SK-N-SH treated with all-trans-retinoic acid at 6 μM for 48 hours (cell line): ENCODE measurements around the gene TALDO1.

Source experiments
- ATAC-seq: fragments of 200-7000 bp; cut with Tn5 transposase; 3 replicates; pipeline ENCODE4 v1.9.1; 2020; ENCODE audit warnings: mild to moderate bottlenecking, moderate library complexity
- ARNTL ChIP-seq: fragments of 450-650 bp; formaldehyde crosslinking; IDR thresholded peaks from 2 replicates; pipeline ENCODE4 v1.5.0; 2020; ENCODE audit warnings: low read depth, mild to moderate bottlenecking, moderate library complexity, borderline replicate concordance
- BACH2 ChIP-seq: fragments of 250-450 bp; sonication (Bioruptor Pico); IDR thresholded peaks from 2 replicates; pipeline ENCODE4 v1.9.0; 2021; ENCODE audit warnings: mild to moderate bottlenecking, borderline replicate concordance
- CSDC2 ChIP-seq: fragments of 250-450 bp; sonication (Bioruptor Pico); IDR thresholded peaks from 2 replicates; pipeline ENCODE4 v1.5.0; 2020; ENCODE audit warnings: mild to moderate bottlenecking, moderate library complexity
- ESRRG ChIP-seq: fragments of 250-450 bp; sonication (Bioruptor Pico); IDR thresholded peaks from 2 replicates; pipeline ENCODE4 v1.6.1; 2021; ENCODE audit warnings: mild to moderate bottlenecking
- GLIS3 ChIP-seq: fragments of 250-450 bp; sonication (Bioruptor Pico); IDR thresholded peaks from 2 replicates; pipeline ENCODE4 v1.5.0; 2020; ENCODE audit warnings: mild to moderate bottlenecking, moderate library complexity
- OSR1 ChIP-seq: fragments of 250-450 bp; sonication (Bioruptor Pico); IDR thresholded peaks from 2 replicates; pipeline ENCODE4 v1.8.0; 2022; ENCODE audit warnings: moderate library complexity, mild to moderate bottlenecking, inconsistent platforms
- PPARA ChIP-seq: fragments of 250-450 bp; sonication (Bioruptor Pico); IDR thresholded peaks from 2 replicates; pipeline ENCODE4 v1.5.0; 2020; ENCODE audit warnings: mild to moderate bottlenecking, borderline replicate concordance
- RARB ChIP-seq: fragments of 250-450 bp; sonication (Bioruptor Pico); IDR thresholded peaks from 2 replicates; pipeline ENCODE4 v1.8.0; 2021; ENCODE audit warnings: mild to moderate bottlenecking, moderate library complexity
- SNAI2 ChIP-seq: fragments of 250-450 bp; sonication (Bioruptor Pico); IDR thresholded peaks from 2 replicates; pipeline ENCODE4 v1.5.0; 2020; ENCODE audit warnings: mild to moderate bottlenecking, moderate library complexity
- TCF4 ChIP-seq: fragments of 250-450 bp; sonication (Bioruptor Pico); IDR thresholded peaks from 2 replicates; pipeline ENCODE4 v1.8.0; 2021; ENCODE audit warnings: mild to moderate bottlenecking, moderate library complexity, borderline replicate concordance
- TOX ChIP-seq: fragments of 250-450 bp; sonication (Bioruptor Pico); IDR thresholded peaks from 2 replicates; pipeline ENCODE4 v1.8.0; 2021; ENCODE audit warnings: mild to moderate bottlenecking, moderate library complexity, borderline replicate concordance
- ZC3H10 ChIP-seq: fragments of 250-450 bp; sonication (Bioruptor Pico); IDR thresholded peaks from 2 replicates; pipeline ENCODE4 v1.5.1; 2021; ENCODE audit warnings: mild to moderate bottlenecking, moderate library complexity
- ZFP3 ChIP-seq: fragments of 250-450 bp; sonication (Bioruptor Pico); IDR thresholded peaks from 2 replicates; pipeline ENCODE4 v1.5.0; 2020; ENCODE audit warnings: mild to moderate bottlenecking, moderate library complexity
- ZFP30 ChIP-seq: fragments of 450-650 bp; formaldehyde crosslinking; IDR thresholded peaks from 2 replicates; pipeline ENCODE4 v1.5.0; 2022; ENCODE audit warnings: mild to moderate bottlenecking, moderate library complexity
- ZNF565 ChIP-seq: fragments of 450-650 bp; formaldehyde crosslinking; conservative IDR thresholded peaks from 2 replicates; pipeline ENCODE4 v1.5.0; 2020; ENCODE audit warnings: low read depth, mild to moderate bottlenecking, moderate library complexity
- ZNF70 ChIP-seq: fragments of 450-650 bp; formaldehyde crosslinking; IDR thresholded peaks from 2 replicates; pipeline ENCODE4 v1.5.0; 2020; ENCODE audit warnings: mild to moderate bottlenecking, moderate library complexity
- ZNF8 ChIP-seq: fragments of 450-650 bp; formaldehyde crosslinking; IDR thresholded peaks from 2 replicates; pipeline ENCODE4 v1.5.0; 2020; ENCODE audit warnings: mild to moderate bottlenecking, moderate library complexity
- TF ChIP-seq, protein P1 (sequence below): fragments of 250-450 bp; sonication (Bioruptor Pico); IDR thresholded peaks from 2 replicates; pipeline ENCODE4 v1.5.1; 2020; ENCODE audit warnings: low read depth, mild to moderate bottlenecking, moderate library complexity
- TF ChIP-seq, protein P2 (sequence below): fragments of 250-450 bp; sonication (Bioruptor Pico); IDR thresholded peaks from 2 replicates; pipeline ENCODE4 v1.8.0; 2021; ENCODE audit warnings: low read depth, mild to moderate bottlenecking, moderate library complexity, borderline replicate concordance
- TF ChIP-seq, protein P3 (sequence below): fragments of 250-450 bp; sonication (Bioruptor Pico); IDR thresholded peaks from 2 replicates; pipeline ENCODE4 v1.5.0; 2020; ENCODE audit warnings: mild to moderate bottlenecking, moderate library complexity
- TF ChIP-seq, protein P4 (sequence below): fragments of 250-450 bp; sonication (Bioruptor Pico); IDR thresholded peaks from 2 replicates; pipeline ENCODE4 v1.8.0; 2020; ENCODE audit warnings: mild to moderate bottlenecking, moderate library complexity, borderline replicate concordance

TALDO1 gene

DNA sequence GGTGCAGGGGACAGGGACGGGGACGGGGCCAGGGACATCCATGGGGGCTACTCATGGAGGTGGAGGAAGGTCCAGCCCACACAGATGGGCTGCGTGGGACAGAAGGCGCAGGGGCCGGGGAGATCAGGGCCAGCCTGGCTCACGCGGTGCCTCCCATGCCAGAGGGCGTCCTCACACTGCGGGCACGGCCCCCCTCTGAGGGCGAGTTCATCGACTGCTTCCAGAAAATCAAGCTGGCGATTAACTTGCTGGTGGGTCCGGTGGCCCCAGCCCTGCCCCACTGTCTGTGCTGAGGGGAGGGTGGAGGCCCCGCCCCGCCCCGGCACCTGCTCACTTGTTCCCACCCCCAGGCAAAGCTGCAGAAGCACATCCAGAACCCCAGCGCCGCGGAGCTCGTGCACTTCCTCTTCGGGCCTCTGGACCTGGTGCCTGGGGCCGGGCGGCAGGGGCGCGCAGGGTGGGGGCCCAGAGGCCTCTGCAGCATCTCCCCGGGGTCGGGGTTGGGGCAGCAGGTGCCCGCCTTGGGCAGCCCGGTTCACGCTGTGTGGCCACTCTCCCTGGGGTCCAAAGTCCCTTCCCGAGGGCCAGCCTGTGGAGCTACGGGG lies 25.4 kb upstream of the TALDO1 start (continued):
- TF ChIP-seq, protein P1, sequence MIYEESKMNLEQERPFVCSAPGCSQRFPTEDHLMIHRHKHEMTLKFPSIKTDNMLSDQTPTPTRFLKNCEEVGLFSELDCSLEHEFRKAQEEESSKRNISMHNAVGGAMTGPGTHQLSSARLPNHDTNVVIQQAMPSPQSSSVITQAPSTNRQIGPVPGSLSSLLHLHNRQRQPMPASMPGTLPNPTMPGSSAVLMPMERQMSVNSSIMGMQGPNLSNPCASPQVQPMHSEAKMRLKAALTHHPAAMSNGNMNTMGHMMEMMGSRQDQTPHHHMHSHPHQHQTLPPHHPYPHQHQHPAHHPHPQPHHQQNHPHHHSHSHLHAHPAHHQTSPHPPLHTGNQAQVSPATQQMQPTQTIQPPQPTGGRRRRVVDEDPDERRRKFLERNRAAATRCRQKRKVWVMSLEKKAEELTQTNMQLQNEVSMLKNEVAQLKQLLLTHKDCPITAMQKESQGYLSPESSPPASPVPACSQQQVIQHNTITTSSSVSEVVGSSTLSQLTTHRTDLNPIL = no peak
- TF ChIP-seq ZC3H10 (CRISPR knock-in tag) (no peak), ZFP3 (CRISPR knock-in tag) (no peak), CSDC2 (CRISPR knock-in tag) (no peak), ZNF565 (CRISPR knock-in tag) (no peak), ARNTL (no peak)

DNA sequence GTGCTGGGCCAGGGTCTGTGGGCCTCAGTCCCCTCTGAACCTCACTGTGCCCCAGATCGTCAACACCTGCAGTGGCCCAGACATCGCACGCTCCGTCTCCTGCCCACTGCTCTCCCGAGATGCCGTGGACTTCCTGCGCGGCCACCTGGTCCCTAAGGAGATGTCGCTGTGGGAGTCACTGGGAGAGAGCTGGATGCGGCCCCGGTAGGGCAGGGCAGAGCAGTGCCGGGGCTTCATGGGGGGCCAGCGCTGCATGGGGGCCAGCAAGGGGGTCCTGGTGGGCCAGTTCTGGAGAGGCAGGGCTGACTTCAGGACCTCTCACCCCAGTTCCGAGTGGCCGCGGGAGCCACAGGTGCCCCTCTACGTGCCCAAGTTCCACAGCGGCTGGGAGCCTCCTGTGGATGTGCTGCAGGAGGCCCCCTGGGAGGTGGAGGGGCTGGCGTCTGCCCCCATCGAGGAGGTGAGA lies 24.9 kb upstream of the TALDO1 start:
- TF ChIP-seq ZNF565 (CRISPR knock-in tag) (no peak), SNAI2 (no peak), ZFP3 (CRISPR knock-in tag) (no peak), ZNF70 (CRISPR knock-in tag) (no peak), BACH2 (CRISPR knock-in tag) (no peak), ZNF8 (no peak), OSR1 (no peak), TCF4 (CRISPR knock-in tag) (no peak), ZC3H10 (CRISPR knock-in tag) (no peak), ARNTL (no peak), PPARA (no peak), ESRRG (no peak), ZFP30 (no peak)
- TF ChIP-seq, protein P2, sequence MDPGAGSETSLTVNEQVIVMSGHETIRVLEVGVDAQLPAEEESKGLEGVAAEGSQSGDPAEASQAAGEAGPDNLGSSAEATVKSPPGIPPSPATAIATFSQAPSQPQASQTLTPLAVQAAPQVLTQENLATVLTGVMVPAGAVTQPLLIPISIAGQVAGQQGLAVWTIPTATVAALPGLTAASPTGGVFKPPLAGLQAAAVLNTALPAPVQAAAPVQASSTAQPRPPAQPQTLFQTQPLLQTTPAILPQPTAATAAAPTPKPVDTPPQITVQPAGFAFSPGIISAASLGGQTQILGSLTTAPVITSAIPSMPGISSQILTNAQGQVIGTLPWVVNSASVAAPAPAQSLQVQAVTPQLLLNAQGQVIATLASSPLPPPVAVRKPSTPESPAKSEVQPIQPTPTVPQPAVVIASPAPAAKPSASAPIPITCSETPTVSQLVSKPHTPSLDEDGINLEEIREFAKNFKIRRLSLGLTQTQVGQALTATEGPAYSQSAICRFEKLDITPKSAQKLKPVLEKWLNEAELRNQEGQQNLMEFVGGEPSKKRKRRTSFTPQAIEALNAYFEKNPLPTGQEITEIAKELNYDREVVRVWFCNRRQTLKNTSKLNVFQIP (CRISPR knock-in tag) = no peak
- TF ChIP-seq, protein P1 = no peak
- TF ChIP-seq, protein P3, sequence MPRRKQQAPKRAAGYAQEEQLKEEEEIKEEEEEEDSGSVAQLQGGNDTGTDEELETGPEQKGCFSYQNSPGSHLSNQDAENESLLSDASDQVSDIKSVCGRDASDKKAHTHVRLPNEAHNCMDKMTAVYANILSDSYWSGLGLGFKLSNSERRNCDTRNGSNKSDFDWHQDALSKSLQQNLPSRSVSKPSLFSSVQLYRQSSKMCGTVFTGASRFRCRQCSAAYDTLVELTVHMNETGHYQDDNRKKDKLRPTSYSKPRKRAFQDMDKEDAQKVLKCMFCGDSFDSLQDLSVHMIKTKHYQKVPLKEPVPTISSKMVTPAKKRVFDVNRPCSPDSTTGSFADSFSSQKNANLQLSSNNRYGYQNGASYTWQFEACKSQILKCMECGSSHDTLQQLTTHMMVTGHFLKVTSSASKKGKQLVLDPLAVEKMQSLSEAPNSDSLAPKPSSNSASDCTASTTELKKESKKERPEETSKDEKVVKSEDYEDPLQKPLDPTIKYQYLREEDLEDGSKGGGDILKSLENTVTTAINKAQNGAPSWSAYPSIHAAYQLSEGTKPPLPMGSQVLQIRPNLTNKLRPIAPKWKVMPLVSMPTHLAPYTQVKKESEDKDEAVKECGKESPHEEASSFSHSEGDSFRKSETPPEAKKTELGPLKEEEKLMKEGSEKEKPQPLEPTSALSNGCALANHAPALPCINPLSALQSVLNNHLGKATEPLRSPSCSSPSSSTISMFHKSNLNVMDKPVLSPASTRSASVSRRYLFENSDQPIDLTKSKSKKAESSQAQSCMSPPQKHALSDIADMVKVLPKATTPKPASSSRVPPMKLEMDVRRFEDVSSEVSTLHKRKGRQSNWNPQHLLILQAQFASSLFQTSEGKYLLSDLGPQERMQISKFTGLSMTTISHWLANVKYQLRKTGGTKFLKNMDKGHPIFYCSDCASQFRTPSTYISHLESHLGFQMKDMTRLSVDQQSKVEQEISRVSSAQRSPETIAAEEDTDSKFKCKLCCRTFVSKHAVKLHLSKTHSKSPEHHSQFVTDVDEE = no peak
- ATAC-seq = no peak

DNA sequence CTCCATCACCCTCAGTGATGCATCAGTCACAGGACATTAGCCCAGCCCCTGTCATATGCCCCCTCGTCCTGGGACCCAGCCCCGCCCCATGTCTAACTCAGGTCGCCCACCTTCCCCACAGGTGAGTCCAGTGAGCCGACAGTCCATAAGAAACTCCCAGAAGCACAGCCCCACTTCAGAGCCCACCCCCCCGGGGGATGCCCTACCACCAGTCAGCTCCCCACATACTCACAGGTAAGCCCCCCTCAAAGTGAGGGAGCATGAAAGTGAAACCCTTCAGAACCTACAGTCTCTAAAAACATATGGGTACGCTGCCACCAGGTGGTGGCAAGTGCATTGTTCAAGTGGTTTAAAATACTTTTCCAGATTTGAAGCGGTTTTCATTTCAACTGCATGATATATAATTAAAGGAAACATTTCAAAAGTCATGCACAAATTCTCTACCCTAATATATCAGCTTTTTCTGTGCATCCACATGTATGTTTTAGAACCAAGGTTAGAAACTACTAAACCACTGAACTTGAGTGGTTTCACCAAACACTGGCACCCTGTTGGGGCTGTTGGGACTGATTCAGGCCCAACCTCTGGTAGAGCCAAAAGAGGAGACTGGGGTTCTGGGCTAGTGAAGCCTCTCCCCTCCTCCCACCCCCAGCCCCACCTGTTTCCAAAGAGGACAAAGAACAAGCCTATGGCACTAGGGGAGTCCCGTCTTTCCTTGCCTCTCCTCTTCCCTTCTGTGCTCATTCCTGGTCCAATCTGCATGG lies 24.0 kb upstream of the TALDO1 start:
- peak; percentile 40 for ATAC-seq
- TF ChIP-seq ZNF70 (CRISPR knock-in tag) = no peak
- no peak for TF ChIP-seq ZFP3 (CRISPR knock-in tag)
- TF ChIP-seq CSDC2 (CRISPR knock-in tag) = no peak
- no peak for TF ChIP-seq ARNTL
- TF ChIP-seq ZFP30 = no peak
- TF ChIP-seq, protein P2 (CRISPR knock-in tag) = no peak
- no peak for TF ChIP-seq GLIS3 (CRISPR knock-in tag)
- TF ChIP-seq ZC3H10 (CRISPR knock-in tag) = no peak
- TF ChIP-seq BACH2 (CRISPR knock-in tag) = no peak
- no peak for TF ChIP-seq RARB (CRISPR knock-in tag)
- no peak for TF ChIP-seq TCF4 (CRISPR knock-in tag)
- TF ChIP-seq, protein P1 = no peak
- TF ChIP-seq TOX (CRISPR knock-in tag) = no peak
- TF ChIP-seq, protein P4, sequence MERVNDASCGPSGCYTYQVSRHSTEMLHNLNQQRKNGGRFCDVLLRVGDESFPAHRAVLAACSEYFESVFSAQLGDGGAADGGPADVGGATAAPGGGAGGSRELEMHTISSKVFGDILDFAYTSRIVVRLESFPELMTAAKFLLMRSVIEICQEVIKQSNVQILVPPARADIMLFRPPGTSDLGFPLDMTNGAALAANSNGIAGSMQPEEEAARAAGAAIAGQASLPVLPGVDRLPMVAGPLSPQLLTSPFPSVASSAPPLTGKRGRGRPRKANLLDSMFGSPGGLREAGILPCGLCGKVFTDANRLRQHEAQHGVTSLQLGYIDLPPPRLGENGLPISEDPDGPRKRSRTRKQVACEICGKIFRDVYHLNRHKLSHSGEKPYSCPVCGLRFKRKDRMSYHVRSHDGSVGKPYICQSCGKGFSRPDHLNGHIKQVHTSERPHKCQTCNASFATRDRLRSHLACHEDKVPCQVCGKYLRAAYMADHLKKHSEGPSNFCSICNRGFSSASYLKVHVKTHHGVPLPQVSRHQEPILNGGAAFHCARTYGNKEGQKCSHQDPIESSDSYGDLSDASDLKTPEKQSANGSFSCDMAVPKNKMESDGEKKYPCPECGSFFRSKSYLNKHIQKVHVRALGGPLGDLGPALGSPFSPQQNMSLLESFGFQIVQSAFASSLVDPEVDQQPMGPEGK (CRISPR knock-in tag) = no peak
